NCI-H774 (cell line): Measurements from ENCODE around the gene ERBIN.
"Not testable (repeated sequence)": the region's sequence is repeated elsewhere in the genome, so short reads cannot be mapped to it uniquely, and the experiment has no call there.

Experiments
- DNase-seq: peaks from one replicate; lab custom pipeline; 2025; lab: John Stamatoyannopoulos, UW

Gene ERBIN

DNA sequence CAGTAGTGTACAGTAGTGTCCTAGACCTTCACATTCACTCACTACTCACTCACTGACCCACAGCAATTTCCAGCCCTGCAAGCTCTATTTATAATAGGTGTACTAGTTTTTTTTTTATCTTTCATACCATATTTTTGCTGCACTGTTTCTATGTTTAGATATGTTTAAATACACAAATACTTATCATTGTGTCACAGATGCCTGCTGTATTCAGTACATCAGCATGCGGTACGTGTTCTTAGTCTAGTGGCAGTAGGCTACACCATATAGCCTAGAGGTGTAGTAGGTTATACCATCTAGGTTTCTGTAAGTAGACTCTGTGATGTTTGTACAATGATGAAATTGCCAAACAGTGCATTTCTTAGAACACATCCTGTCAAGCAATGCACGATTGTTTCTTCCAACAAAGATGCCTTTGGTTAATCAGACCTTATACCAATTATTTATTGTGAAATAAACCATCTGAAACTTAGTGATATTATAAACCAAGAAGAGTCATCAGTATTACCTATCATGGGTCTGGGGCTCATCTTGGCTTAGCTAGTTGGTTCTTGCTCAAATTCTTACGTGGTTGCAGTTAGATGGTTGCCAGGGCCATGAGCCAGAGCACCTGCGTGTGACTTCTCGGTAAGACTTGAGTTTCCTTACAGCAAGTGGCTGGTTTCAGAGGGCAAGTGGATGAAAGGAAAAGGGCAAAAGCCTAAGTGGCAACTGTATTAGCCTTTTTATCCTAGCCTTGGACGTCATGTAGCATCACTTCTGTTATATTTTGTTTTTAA is 41.1 kb downstream of the ERBIN start:
- no peak for DNase-seq

DNA sequence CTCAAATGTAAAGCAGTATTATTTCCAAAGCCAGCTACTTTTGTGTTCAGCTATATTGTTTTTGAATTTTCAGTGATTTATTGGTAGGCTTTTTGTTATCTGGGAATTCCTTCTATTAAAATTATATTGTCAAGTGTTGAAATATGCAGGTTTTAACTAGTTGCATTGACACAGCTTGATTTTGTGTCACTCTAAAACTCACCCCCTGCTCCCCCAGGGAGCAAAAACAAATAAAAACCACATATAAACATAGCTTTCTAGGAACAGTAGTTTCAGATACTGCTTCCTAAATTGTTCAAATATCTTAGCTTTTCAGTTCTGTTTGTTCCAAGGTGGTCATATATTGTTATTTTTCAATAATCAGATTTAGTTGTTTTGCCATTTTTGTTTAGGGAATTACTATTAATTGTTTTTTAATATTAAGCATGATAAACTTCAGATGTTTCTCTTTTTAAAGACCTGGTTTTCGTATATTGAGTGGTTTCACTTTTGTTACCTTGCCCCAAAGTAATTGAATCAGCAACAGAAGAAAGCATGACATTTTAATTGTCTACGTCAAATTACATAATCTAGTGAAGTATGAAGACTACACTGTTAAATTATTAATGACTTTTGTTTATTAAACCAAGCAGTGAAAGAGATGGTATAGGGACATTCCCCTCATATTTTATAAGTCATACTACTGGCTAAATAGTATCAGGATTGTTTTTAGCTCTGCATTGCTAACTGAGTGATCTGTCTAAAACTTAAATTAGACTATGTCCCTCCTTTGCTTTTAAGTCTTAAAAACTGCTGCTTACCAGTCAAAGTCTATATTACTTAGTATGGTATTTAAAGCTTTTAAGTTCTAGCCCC is 43.4 kb downstream of the ERBIN start:
- no peak for DNase-seq

DNA sequence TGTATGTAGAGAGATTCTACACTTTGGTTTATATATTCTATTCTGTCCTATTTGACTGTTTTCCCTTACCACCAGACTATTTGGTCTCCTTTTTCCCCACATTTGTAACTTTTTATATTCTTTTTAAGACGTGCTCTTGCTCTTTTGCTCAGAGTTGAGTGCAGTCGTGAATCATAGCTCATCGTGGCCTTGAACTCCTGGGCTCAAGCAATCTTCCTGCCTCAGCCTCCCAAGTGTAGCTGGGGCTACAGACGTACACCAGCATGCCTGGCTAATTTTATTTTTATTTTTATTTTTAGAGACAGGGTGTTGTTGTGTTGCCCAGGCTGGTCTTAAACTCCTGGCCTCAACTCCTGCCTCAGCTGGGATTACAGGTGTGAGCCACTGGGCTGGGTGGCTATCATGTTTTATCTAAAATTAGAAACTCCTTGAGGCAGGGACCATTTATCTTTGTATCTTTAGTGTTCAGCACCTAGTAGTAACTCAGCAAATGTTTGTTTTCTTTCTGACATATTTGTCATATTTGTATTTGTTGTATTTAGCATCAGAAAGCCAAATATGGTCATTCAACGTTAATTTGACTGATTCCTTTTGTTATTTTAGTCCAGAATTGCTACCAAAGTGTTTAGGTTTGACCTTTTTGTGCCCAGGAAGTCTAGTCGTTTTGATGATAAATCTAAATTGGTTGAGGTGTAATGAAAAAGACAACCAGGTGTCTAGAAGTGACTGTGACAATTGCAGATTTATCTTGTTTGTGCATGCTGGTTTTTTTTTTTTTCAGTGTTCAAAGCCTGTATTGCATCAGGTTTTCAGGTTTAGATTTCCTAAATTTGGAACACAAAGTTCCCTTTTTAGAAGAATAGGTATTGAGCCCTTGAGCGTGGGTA is 44.3 kb downstream of the ERBIN start:
- no peak for DNase-seq

DNA sequence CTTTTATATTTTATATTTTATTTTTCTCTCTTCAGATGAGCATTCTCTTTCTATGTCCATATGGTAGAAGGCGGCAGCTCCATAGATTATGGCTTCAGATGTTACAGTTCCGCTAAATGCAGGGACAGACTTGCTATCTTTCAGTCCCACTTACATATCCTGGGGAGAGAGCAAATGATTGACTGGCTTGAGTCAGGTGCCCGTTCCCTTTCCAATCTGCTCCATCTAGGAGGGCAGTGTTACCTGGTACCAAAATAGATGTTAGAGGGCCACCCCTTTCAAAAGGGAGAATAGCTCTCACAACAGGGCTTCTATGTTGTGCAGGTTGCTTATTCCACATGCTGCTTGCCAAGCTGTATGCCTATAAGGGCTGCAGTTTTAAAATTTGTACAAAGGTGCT is 45.3 kb downstream of the ERBIN start:
- no peak for DNase-seq

DNA sequence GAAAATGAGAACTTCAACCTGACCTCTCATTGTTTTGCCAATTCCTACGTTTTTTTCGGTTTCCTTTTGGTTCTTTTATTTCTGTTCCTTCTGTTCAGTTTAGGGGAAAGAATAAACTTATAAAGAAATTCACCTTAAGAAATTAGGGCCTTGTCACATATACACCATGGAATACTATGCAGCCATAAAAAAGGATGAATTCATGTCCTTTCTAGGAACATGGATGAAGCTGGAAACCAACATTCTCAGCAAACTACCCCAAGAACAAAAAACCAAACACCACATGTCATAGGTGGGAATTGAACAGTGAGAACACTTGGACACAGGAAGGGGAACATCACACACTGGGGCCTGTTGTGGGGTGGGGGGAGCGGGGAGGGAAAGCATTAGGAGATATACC is 46.5 kb downstream of the ERBIN start:
- DNase-seq, result not testable (repeated sequence)

DNA sequence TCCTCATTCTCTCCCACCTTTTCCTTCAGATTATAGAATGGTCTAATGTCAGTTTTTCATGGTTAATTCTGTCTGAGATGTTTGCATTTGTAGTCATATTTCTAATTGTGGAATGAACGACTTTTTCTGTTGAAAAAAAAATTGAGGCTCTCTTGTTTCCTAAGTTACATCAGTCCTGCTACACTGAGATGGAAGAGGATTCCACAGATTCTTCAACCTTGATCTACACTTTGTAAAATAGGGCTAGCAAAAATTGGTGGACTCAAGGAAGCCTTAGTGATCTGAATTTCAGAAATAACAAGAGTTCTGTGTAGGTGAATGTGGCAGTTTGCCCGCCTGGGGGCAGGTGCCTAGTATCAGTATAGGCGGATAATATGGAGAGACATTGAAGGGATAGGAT is 51.9 kb downstream of the ERBIN start:
- no peak for DNase-seq

DNA sequence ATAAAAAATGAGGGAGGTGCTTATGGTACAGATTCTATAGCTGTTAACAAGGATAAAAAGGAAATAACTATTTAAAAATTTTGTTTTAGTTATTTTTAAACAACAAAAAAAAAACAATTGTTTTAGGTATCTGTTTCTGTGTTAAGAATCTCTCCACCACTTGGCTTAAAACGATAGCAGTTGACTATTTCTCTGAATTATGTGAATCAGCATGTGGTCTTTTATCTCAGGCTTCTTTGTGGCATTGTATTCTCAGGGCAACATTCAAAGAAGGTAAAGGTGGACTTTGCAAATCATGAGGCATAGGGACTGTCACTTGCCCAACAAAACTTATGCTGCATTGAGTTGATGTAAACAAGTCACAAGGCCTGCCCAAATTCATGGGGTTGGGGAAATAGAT is 55.2 kb downstream of the ERBIN start:
- no peak for DNase-seq

DNA sequence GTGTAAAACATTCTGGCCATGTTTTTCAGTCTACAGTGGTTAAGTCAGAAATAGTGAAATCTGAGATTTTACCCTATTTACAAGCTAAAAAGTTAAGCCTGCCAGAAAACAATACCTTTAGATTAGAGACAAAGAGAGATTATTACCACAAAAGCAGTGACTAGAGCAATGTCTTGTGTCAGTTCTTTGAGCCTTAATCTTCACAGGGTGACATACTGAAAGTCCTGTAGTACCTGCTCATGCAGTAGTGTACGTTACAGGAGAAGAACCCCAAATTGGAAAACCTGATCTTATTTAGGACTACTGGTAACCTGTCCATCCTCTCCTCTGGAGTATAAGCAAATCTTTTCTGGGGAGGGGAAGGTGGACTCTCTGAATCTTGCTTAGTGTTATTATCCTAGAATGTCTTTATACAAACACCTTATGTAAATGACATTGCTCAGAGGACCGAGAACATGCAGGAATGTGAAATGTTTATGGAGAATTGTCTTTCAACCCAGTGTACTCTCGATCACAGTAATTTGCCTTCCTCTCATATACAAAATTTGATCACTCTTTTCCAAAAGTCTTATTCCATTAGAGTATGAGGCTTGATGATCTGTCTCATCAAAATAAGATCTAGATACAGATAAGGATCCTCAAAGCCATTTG is 55.7 kb downstream of the ERBIN start:
- DNase-seq, result no peak

DNA sequence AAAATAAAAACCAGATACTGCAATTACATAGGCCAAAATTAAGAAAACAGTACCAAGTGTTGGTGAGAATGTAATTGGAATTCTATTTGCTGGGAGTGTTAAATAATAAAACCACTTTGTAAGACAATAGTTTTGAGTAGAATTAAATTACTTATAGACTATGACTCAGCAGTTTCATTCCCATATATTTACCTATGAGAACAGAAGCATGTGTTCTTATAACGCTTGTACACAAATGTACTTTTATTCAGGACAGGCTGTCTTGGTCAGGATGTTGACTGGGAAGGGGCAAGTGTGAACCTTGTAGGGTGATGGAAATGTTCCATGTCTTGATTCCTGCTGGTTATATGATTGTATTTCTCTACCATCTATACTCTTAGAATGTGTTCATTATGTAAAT is 56.3 kb downstream of the ERBIN start:
- DNase-seq, result no peak

DNA sequence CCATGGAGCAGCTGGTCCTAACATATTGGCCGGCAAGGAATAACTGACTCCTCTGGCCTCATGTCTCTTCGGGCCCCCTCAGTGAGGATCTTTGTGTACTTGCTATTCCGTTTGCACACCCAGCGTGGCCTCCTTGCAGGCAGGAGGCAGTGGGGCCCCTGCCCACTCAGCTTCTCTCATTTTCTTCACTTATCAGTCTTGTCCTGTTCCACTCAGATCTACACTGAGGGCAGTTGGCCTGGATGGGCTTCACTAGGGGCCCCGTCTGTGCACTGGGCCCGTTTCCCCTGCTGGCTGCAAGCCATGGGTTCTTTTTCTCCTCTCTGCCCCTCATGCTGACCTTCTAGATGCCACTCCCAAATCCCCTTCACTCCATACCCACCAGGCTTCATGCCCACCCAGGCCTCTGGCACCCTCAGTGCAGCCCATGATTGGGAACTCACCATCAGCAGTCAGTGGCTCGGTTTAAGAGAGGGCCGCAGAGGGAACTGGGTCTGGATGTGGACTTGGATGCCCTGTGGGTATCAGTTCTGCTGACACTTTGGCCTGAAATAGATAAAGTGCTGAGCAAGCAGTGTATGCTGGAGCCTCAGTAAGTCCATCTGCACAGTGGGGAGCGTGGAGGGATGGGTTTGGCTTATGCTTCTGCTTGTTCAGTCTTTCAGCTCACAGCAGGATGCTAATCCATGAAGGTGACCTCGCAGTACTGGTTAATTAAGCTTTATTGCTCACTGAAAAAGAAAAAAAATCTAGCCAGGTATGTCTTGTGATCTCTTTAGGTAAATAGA is 57.9 kb downstream of the ERBIN start:
- no peak for DNase-seq

DNA sequence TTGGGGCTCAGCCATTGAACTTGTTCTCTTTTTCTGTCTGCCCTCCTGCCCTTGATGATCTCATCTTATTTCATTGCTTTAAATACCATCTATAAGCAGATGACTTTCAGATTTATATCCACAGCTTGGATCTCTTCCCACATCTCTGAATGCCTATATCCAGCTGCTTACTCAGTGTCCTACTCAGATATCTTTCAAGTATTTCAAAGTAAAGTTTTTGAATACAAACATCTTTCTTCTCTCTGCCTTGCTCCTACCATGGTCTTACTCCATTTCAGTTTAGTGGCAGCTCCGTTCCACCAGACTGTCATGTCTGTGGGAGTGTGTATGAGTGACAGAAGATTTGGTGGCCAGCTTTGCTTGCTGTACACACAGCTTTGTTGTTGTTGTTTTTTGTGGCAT is 59.7 kb downstream of the ERBIN start:
- no peak for DNase-seq

DNA sequence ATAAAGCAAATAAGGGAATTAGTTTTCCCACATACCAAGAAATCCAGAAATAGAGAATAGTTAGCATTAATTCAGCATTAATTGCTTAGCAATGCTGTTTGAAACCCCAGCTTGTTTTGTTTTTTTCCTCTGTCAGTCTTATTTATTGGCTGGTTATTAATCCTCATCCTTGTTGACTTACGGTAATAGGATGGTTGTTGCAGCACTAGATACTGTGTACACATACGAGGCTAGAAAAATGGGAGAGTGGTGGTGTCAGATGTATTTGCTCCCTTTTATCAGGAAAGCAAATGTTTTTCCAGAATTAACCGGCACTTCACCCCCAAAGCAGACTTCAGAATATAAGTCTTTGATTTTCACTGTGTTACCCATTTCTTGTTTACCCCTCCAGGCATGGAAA is 60.4 kb downstream of the ERBIN start:
- peak; percentile 32 for DNase-seq

DNA sequence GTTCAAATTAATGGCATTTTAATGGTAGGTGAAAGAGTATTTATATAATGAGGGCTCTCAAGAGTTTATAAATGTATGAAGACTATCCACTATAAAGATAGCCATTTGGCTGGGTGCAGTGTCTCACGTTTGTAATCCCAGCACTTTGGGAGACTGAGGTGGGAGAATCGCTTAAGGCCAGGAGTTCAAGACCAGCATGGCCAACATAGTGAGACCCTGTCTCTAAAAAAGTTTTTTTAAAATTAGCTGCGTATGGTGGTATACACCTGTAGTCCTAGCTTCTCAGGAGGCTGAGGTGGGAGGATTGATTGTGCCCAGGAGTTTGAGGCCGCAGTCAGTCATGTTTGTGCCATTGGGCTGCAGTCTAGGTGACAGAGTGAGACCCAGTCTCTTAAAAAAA is 61.6 kb downstream of the ERBIN start:
- no peak for DNase-seq

DNA sequence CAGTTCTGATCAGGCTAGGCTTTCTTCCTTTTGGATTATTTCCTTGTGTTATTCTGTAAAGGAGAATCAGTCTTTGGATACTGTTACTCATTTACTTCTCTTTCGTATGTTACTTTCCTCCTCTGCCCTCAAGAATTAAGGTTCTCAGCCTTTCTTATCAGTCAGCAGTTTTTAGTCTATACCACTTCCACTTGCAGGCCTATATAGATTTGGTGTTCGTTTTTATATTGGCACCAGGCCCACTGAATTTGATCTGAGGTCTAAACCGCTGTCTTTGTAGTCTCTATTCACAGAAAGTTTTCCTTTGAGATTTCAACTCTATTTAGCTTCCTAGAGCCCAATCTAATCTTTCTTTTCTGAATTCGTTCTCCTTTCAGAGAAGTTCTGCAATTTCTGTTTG is 62.8 kb downstream of the ERBIN start:
- DNase-seq, result no peak

DNA sequence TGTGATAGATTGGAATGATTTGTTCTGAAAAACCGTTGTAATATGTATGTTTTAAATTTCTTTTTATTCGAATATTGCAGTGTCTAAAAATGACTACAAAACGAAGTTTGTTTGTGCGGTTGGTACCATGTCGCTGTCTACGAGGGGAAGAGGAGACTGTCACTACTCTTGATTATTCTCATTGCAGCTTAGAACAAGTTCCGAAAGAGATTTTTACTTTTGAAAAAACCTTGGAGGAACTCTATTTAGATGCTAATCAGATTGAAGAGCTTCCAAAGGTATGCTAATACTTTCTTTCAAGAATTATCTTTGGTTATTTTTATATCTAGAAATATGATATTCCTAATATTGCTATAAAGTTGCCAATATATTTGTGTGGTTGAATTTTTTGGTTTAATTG is 66.3 kb downstream of the ERBIN start:
- no peak for DNase-seq

DNA sequence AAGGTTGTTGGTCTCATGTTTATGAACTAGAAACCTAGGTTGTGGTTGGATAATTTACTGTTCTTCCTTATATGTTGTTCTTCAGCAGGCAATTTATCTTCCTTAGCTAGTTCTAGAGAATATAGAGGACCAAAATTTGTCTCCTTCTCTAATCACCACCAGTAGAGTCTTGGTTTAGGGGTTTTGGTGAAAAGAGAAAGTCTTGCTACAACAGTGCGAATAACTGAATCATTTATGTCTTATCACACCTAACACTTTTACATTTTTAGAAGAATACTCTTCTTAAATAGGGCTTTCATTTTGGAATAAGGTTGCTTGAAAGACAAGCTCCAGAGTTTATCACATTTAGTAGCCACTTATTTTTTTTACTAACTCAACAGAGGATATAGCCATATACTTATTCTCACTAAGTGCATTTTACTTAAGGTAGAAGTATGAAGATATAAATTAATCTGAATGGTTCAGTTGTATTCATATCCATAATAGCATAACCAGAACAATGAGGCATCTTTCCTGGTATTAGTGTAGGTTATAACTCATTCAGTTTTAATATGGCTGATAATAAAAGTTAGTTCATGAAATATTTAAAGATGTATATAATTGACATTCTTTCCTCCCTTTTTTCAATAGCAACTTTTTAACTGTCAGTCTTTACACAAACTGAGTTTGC is 67.9 kb downstream of the ERBIN start:
- DNase-seq, result no peak

DNA sequence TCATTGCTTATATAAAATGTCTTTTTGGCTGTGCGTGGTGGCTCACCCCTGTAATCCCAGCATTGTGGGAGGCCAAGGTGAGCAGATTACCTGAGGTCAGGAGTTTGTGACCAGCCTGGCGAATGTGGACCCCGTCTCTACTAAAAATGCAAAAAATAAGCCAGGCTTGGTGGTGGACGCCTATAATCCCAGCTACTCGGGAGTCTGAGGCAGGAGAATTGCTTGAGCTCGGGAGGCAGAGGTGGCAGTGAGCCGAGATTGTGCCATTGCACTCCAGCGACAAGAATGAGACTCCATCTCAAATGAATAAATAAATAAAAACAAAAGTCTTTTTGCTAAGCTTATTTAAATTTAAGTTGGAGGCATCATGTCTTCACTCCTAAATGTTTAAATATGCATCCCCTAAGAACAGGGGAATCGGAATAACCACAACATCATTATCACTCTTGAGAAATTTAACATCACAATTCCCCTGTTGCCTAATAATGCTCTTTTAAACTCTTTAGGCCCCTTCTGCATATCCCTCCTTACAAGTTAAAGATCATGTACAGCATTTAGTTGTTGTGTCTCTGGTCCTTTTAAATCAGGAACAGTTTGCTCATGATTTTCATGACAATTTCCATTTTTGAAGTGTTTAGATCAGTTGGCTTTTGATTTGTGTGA is 72.8 kb downstream of the ERBIN start:
- DNase-seq, result no peak

DNA sequence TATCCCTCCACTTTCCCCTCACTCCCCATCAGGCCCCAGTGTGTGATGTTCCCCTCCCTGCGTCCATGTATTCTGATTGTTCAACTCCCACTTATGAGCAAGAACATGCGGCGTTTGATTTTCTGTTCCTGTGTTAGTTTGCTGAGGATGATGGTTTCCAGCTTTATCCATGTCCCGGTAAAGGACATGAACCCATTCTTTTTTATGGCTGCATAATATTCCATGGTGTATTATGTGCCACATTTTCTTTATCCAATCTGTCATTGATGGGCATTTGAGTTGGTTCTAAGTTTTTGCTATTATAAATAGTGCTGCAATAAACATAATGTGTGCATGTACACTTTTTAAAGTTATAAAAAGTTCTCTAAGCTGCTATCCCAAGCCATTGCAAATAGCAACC is 75.6 kb downstream of the ERBIN start:
- no peak for DNase-seq

DNA sequence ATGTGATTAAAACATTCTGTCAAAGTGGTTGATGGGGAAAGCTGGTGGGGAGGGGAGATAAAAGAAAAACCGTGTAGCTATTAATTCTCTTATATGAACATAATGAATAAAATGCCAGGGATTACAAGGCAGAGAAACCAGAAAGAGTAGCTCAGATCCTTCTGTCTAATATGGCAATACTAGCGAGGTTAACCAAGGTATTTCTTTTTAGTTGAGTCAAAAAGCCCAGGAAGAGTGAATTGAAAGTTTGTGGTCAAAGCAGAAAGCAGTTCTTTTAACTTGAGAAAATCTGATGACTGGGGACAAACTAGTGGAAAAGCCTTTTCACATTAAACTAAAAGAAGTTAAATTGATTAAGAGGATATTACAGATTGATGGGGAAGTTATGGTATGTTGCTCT is 76.0 kb downstream of the ERBIN start:
- no peak for DNase-seq

DNA sequence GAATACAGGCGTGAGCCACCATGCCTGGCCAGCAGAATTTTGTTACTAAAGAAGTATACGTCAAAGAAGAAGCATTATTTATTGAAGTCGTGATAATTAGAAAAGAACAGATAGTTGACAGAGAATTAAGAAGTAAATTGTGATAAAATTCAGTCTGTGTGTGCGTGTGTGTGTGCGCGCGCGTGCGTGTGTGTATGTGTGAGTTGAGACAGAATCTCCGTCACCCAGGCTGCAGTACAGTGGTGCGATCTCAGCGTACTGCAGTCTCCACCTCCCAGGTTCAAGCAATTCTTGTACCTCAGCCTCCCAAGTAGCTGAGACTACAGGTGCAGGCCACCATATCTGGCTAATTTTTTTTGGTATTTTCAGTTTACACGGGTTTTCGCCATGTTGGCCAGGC is 77.8 kb downstream of the ERBIN start:
- DNase-seq, result no peak
